GM12891 (cell line): ENCODE results near the gene NINL.

Experiments
- PAX5 ChIP-seq: IDR thresholded peaks from 2 replicates; pipeline ENCODE4 v1.6.1; 2011; ENCODE audit warnings: low read length, moderate library complexity, mild to moderate bottlenecking; ENCODE audit not compliant: insufficient read depth, severe bottlenecking
- POLR2A ChIP-seq: IDR thresholded peaks from 2 replicates; pipeline ENCODE4 v1.6.1; 2011; ENCODE audit warnings: low read depth, low read length, control low read depth
- POLR2AphosphoS5 ChIP-seq: IDR thresholded peaks from 2 replicates; pipeline ENCODE4 v1.6.1; 2011; ENCODE audit warnings: low read depth, low read length, control low read depth
- POU2F2 ChIP-seq: IDR thresholded peaks from 2 replicates; pipeline ENCODE4 v1.6.1; 2011; ENCODE audit warnings: low read depth, mild to moderate bottlenecking, control low read depth, low read length, moderate library complexity
- SPI1 ChIP-seq: IDR thresholded peaks from 2 replicates; pipeline ENCODE4 v1.6.1; 2011; ENCODE audit warnings: low read depth, low read length, control low read depth
- TAF1 ChIP-seq: IDR thresholded peaks from 2 replicates; pipeline ENCODE4 v1.6.1; 2011; ENCODE audit warnings: low read depth, low read length, control low read depth

- TF ChIP-seq POLR2A (no peak), TAF1 (no peak), POLR2AphosphoS5 (no peak), POU2F2 (no peak), PAX5 (no peak), SPI1 (no peak)
Observed at GRCh38 chr20:25571240-25571639, 14.1 kb downstream of the NINL start.
